Mesendoderm (in vitro differentiated cells): Measurements from ENCODE around the gene SCP2.

Experiments used
- DNase-seq: peaks from one replicate; pipeline ENCODE4 v3.0.0; 2013
- H2AK5ac ChIP-seq: 2 replicates; pipeline ENCODE4 v1.6.1; 2013; ENCODE audit warnings: low read length, inconsistent platforms
- H2BK120ac ChIP-seq: 2 replicates; pipeline ENCODE4 v1.6.1; 2013; ENCODE audit warnings: low read depth, mild to moderate bottlenecking, low read length, moderate library complexity, mixed read lengths
- H2BK15ac ChIP-seq: replicated peaks from 2 replicates; pipeline ENCODE4 v1.6.1; 2013; ENCODE audit warnings: low read depth, mild to moderate bottlenecking, moderate library complexity
- H2BK5ac ChIP-seq: 2 replicates; pipeline ENCODE4 v1.6.1; 2013; ENCODE audit warnings: low read length, inconsistent platforms
- H3K18ac ChIP-seq: 2 replicates; pipeline ENCODE4 v1.6.1; 2013; ENCODE audit warnings: mild to moderate bottlenecking, low read length, mixed read lengths
- H3K23ac ChIP-seq: one replicate; pipeline ENCODE4 v1.6.1; 2013; ENCODE audit warnings: low read length
- H3K27ac ChIP-seq: 2 replicates; pipeline ENCODE4 v1.5.1; 2013; ENCODE audit warnings: low read depth, mild to moderate bottlenecking, inconsistent platforms, low read length, moderate library complexity
- H3K27me3 ChIP-seq: 2 replicates; pipeline ENCODE4 v1.6.1; 2013; ENCODE audit warnings: low read length, control low read depth, mild to moderate bottlenecking, inconsistent platforms; ENCODE audit not compliant: insufficient read depth, poor library complexity
- H3K36me3 ChIP-seq: 2 replicates; pipeline ENCODE4 v1.6.1; 2013; ENCODE audit warnings: low read length, inconsistent platforms; ENCODE audit not compliant: control insufficient read depth, insufficient read depth
- H3K4ac ChIP-seq: one replicate; pipeline ENCODE4 v1.6.1; 2013; ENCODE audit warnings: low read depth, mild to moderate bottlenecking, low read length, moderate library complexity
- H3K4me1 ChIP-seq: 2 replicates; pipeline ENCODE4 v1.6.1; 2013; ENCODE audit warnings: low read depth, low read length, inconsistent platforms; ENCODE audit not compliant: control insufficient read depth
- H3K4me2 ChIP-seq: 2 replicates; pipeline ENCODE4 v1.6.1; 2013; ENCODE audit warnings: low read length
- H3K4me3 ChIP-seq: 2 replicates; pipeline ENCODE4 v1.5.1; 2013; ENCODE audit warnings: mild to moderate bottlenecking, low read length
- H3K56ac ChIP-seq: one replicate; pipeline ENCODE4 v1.6.1; 2013; ENCODE audit warnings: low read length
- H3K79me1 ChIP-seq: 2 replicates; pipeline ENCODE4 v1.6.1; 2013; ENCODE audit warnings: low read length, inconsistent platforms
- H3K79me2 ChIP-seq: 2 replicates; pipeline ENCODE4 v1.6.1; 2013; ENCODE audit warnings: mild to moderate bottlenecking, low read length; ENCODE audit not compliant: control insufficient read depth, insufficient read depth
- H3K9ac ChIP-seq: 2 replicates; pipeline ENCODE4 v1.6.1; 2013; ENCODE audit warnings: low read length, inconsistent platforms
- H4K5ac ChIP-seq: one replicate; pipeline ENCODE4 v1.6.1; 2013; ENCODE audit warnings: low read length
- H4K8ac ChIP-seq: one replicate; pipeline ENCODE4 v1.6.1; 2013; ENCODE audit warnings: low read depth, mild to moderate bottlenecking, control low read depth, low read length, moderate library complexity
- whole genome bisulfite sequencing: extraction: QIAGEN DNeasy Blood & Tissue Kit; methylation state at CpG from one replicate; pipeline ENCODE4 v1.1.7; 2013; ENCODE audit warnings: low lambda C conversion rate, missing lambda C conversion rate; ENCODE audit not compliant: insufficient coverage; ENCODE audit errors: extremely low coverage; 5-methylcytosine and 5-hydroxymethylcytosine counted together

SCP2 gene

GRCh38 chr1:52914463-52914862 is 12.6 kb upstream of the SCP2 start:
- Histone ChIP-seq H3K79me2 (no peaks in the 10 kb centered on the region), H3K27ac (no peak overlapping the region), H4K5ac (no peak overlapping the region), H3K27me3 (no peaks in the 10 kb centered on the region), H3K23ac (no peak overlapping the region), H2BK5ac (no peak overlapping the region), H3K79me1 (no peaks in the 10 kb centered on the region), H3K18ac (no peak overlapping the region), H3K4ac (no peak overlapping the region), H3K4me2 (no peak overlapping the region), H3K9ac (no peak overlapping the region), H3K4me3 (no peak overlapping the region), H2AK5ac (no peak overlapping the region), H3K56ac (no peak overlapping the region), H3K4me1 (no peaks in the 10 kb centered on the region), H2BK15ac (no peak overlapping the region), H3K36me3 (no peaks in the 10 kb centered on the region), H2BK120ac (no peak overlapping the region), H4K8ac (no peak overlapping the region)
- WGBS: no CpG with 5 or more reads among the region's 5 CpGs
- no peak for DNase-seq

- no peak overlapping the region for H3K23ac ChIP-seq
- H3K79me2 ChIP-seq: no peaks in the 10 kb centered on the region
- no CpG with 5 or more reads among the region's 2 CpGs for WGBS
- no peak overlapping the region for H2BK15ac ChIP-seq
- H4K5ac ChIP-seq: no peak overlapping the region
- no peak overlapping the region for H3K4me2 ChIP-seq
- no peak overlapping the region for H3K4ac ChIP-seq
- H2BK5ac ChIP-seq: no peak overlapping the region
- no peak for DNase-seq
- H3K18ac ChIP-seq: no peak overlapping the region
- H3K4me3 ChIP-seq: no peak overlapping the region
- no peak overlapping the region for H3K27ac ChIP-seq
- H3K9ac ChIP-seq: no peak overlapping the region
- no peaks in the 10 kb centered on the region for H3K79me1 ChIP-seq
- no peaks in the 10 kb centered on the region for H3K4me1 ChIP-seq
- H2AK5ac ChIP-seq: no peak overlapping the region
- H3K56ac ChIP-seq: no peak overlapping the region
- H2BK120ac ChIP-seq: no peak overlapping the region
- no peaks in the 10 kb centered on the region for H3K36me3 ChIP-seq
- no peak overlapping the region for H4K8ac ChIP-seq
- no peaks in the 10 kb centered on the region for H3K27me3 ChIP-seq
These were observed 11.7 kb upstream of the SCP2 start for GRCh38 chr1:52915211-52915854.

- no peak overlapping the region for H3K56ac ChIP-seq
- no peak overlapping the region for H3K4me2 ChIP-seq
- no peaks in the 10 kb centered on the region for H3K4me1 ChIP-seq
- no peaks in the 10 kb centered on the region for H3K79me1 ChIP-seq
- no peak overlapping the region for H3K4me3 ChIP-seq
- H3K79me2 ChIP-seq: no peaks in the 10 kb centered on the region
- no peak overlapping the region for H3K18ac ChIP-seq
- peaks cover 2% of the 10 kb centered on the region for H3K27me3 ChIP-seq
- no peak overlapping the region for H2AK5ac ChIP-seq
- no peak overlapping the region for H3K27ac ChIP-seq
- no peaks in the 10 kb centered on the region for H3K36me3 ChIP-seq
- no peak overlapping the region for H4K5ac ChIP-seq
- WGBS: no CpG with 5 or more reads among the region's 7 CpGs
- H3K23ac ChIP-seq: no peak overlapping the region
- no peak overlapping the region for H2BK120ac ChIP-seq
- no peak overlapping the region for H2BK15ac ChIP-seq
- no peak overlapping the region for H3K4ac ChIP-seq
- no peak overlapping the region for H4K8ac ChIP-seq
- no peak for DNase-seq
- no peak overlapping the region for H3K9ac ChIP-seq
- no peak overlapping the region for H2BK5ac ChIP-seq
These were observed 11.2 kb upstream of the SCP2 start for GRCh38 chr1:52915855-52916220.

GRCh38 chr1:52916241-52916975 is 10.7 kb upstream of the SCP2 start:
- Histone ChIP-seq H2BK15ac (no peak overlapping the region), H2BK5ac (no peak overlapping the region), H3K4me3 (no peak overlapping the region), H3K79me1 (no peaks in the 10 kb centered on the region), H3K36me3 (no peaks in the 10 kb centered on the region), H3K23ac (no peak overlapping the region), H4K5ac (no peak overlapping the region), H3K56ac (no peak overlapping the region), H3K9ac (no peak overlapping the region), H3K4me2 (no peak overlapping the region), H2AK5ac (no peak overlapping the region), H2BK120ac (no peak overlapping the region), H3K27me3 (peaks cover 5% of the 10 kb centered on the region), H3K79me2 (no peaks in the 10 kb centered on the region), H3K4ac (no peak overlapping the region), H3K4me1 (no peaks in the 10 kb centered on the region), H4K8ac (no peak overlapping the region), H3K27ac (no peak overlapping the region), H3K18ac (no peak overlapping the region)
- no peak for DNase-seq
- WGBS: no CpG with 5 or more reads among the region's 10 CpGs

GRCh38 chr1:52917156-52917555 is 9.9 kb upstream of the SCP2 start:
- WGBS: no CpG with 5 or more reads among the region's 7 CpGs
- H4K5ac ChIP-seq: no peak overlapping the region

More at GRCh38 chr1:52917156-52917555, 9.9 kb upstream of the SCP2 start:
- no peak overlapping the region for H3K4me2 ChIP-seq
- no peak overlapping the region for H3K4me3 ChIP-seq
- H3K79me2 ChIP-seq: no peaks in the 10 kb centered on the region
- no peak for DNase-seq
- no peaks in the 10 kb centered on the region for H3K4me1 ChIP-seq
- no peak overlapping the region for H2BK15ac ChIP-seq
- H3K27me3 ChIP-seq: peaks cover 7% of the 10 kb centered on the region
- H2BK120ac ChIP-seq: no peak overlapping the region
- H3K36me3 ChIP-seq: no peaks in the 10 kb centered on the region
- H3K79me1 ChIP-seq: no peaks in the 10 kb centered on the region
- no peak overlapping the region for H2BK5ac ChIP-seq
- H3K18ac ChIP-seq: no peak overlapping the region
- no peak overlapping the region for H3K9ac ChIP-seq
- H4K8ac ChIP-seq: no peak overlapping the region
- no peak overlapping the region for H2AK5ac ChIP-seq
- H3K23ac ChIP-seq: no peak overlapping the region
- H3K4ac ChIP-seq: no peak overlapping the region
- H3K56ac ChIP-seq: no peak overlapping the region
- H3K27ac ChIP-seq: no peak overlapping the region
